Skeletal muscle tissue (tissue), 4 donors: ENCODE measurements around the gene MS4A4A. TPM values are rescaled to one million over a fixed set of nuclear protein-coding genes. Genes with fewer than 3 reads are reported as not detected.

Experiments used
- H3K27ac ChIP-seq: one replicate; pipeline ENCODE4 v1.7.0; 2013; ENCODE audit warnings: mild to moderate bottlenecking, low read depth, low read length, inconsistent platforms
- H3K27me3 ChIP-seq, 3 donors: one replicate each; pipeline ENCODE4 v1.7.0; 2013; ENCODE audit warnings: low read length in 3 of 3; ENCODE audit not compliant: control insufficient read depth in 3 of 3, insufficient read depth in 3 of 3
- H3K36me3 ChIP-seq, 3 donors: one replicate each; pipeline ENCODE4 v1.7.0; 2013; ENCODE audit warnings: low read length in 3 of 3; ENCODE audit not compliant: control insufficient read depth in 3 of 3, insufficient read depth in 3 of 3
- H3K4me1 ChIP-seq, 3 donors: one replicate each; pipeline ENCODE4 v1.7.0; 2013; ENCODE audit warnings: low read length in 3 of 3, mild to moderate bottlenecking in 3 of 3; ENCODE audit not compliant: control insufficient read depth in 3 of 3, insufficient read depth in 3 of 3
- H3K4me3 ChIP-seq, 3 donors: one replicate each; pipeline ENCODE4 v1.7.0; 2013; ENCODE audit warnings: low read length in 3 of 3
- H3K9ac ChIP-seq, 3 donors: one replicate each; pipeline ENCODE4 v1.7.0; 2013; ENCODE audit warnings: low read length in 3 of 3, mild to moderate bottlenecking in 3 of 3, moderate library complexity in 2 of 3, low read depth in 1 of 3
- H3K9me3 ChIP-seq, 3 donors: one replicate each; pipeline ENCODE4 v1.7.0; 2013; ENCODE audit warnings: low read length in 3 of 3; ENCODE audit not compliant: control insufficient read depth in 3 of 3
- total RNA-seq: library from RNA; depleted of rRNA; stranded (reverse); fragments of >200 nt; gene quantifications from one replicate; pipeline ENCODE4 v1.2.3, GENCODE V29; 2014
- donor health status: Osteomylitis.

MS4A4A gene
- total RNA-seq, result 11.5 TPM

DNA sequence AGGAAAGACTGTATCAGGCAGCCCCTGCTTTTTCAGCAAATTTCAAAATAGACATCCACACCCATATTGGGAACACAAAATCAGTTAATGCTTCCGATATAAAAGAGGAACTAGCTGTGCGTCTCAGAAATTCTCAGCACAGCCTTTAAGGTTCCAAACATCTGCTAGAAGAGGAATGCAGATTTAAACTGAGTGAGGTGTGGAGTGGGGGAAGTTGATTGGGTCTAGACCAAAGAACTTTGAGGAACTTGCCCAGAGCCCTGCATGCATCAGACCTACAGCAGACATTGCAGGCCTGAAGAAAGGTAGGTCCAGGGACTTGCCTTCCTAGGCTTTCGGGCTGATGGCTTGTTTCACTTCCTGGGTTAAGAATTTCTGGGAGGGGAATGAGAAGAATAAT is at the start of gene MS4A4A:
TSS of gene MS4A4A (plus strand) at position 255 of the 400 bp plus-strand sequence. CDS start at position 265, 10 bp downstream.
- Histone ChIP-seq H3K9me3 (no peaks in the 10 kb centered on the region), H3K4me3 (peak within 1 kb of the TSS in 1 of 3 donors; percentile 24), H3K9ac (no peak within 1 kb of the TSS), H3K27me3 (no peaks in the 10 kb centered on the region), H3K36me3 (no peaks in the 10 kb centered on the region), H3K4me1 (no peaks in the 10 kb centered on the region), H3K27ac (peak within 1 kb of the TSS; percentile 28)

DNA sequence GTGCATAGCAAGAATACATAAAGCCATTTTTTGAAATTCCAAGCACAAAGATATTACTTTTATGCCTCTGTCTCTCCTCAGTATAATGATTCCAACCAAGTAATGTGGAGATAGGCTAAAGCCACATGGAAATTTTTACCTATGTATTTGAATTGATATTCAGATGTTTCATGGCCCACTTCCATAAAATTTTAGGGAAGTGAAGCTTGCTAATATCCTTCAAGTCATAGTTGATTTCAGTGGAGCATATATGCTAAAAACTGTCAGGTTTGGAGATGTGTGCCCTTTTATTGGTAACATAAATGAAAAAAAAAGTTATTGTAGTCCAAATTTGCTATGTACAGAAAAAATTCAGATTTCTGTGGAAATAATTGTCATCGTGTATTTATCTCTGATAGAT is 49.8 kb upstream of the MS4A4A start:
- Histone ChIP-seq H3K27ac (no peak overlapping the region), H3K9me3 (no peaks in the 10 kb centered on the region), H3K4me3 (no peak overlapping the region), H3K9ac (no peak overlapping the region), H3K36me3 (no peaks in the 10 kb centered on the region), H3K27me3 (no peaks in the 10 kb centered on the region), H3K4me1 (no peaks in the 10 kb centered on the region)

DNA sequence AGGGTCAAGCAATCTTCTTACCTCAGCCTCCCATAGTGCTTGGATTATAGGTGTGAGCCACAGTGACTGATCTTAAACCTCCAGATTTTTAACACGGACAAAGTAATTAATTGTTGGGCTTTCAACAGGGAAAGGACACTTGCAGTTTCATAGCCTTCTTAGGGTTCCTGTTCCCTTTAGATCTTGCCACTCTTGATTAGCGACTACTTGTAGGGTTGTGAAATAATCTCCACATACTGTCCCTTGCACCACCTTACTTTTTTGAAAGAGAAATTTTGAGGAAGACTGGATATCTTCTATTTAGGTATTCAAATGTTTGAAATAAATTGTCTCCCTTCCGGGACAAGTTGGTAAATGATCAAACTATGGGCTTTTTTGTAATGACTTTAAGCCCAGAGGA is 45.1 kb upstream of the MS4A4A start:
- H3K27ac ChIP-seq, result no peak overlapping the region
- H3K4me3 ChIP-seq, result no peak overlapping the region
- H3K36me3 ChIP-seq, result no peaks in the 10 kb centered on the region
- H3K4me1 ChIP-seq, result no peaks in the 10 kb centered on the region
- H3K9ac ChIP-seq, result no peak overlapping the region
- H3K27me3 ChIP-seq, result no peaks in the 10 kb centered on the region
- H3K9me3 ChIP-seq, result no peaks in the 10 kb centered on the region

DNA sequence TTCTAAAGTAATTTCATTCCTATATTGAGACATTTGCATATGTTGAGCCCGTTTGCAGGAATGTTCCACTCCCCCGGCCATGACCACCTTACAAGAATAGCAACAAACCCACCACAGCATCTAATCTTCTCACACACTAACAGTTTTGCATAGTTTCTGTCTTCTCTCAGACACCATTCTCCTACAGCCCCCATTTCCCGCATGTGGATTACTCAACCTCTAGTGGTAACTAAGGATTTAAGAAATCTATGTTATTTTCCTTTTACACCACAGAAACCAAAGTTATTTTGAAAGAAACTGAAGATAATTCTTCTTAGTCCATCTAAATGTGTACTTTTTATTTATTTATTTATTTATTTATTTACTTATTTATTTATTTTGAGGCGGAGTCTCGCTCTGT is 39.8 kb upstream of the MS4A4A start:
- Histone ChIP-seq H3K4me3 (no peak overlapping the region), H3K4me1 (no peaks in the 10 kb centered on the region), H3K36me3 (no peaks in the 10 kb centered on the region), H3K9ac (no peak overlapping the region), H3K27me3 (no peaks in the 10 kb centered on the region), H3K9me3 (no peaks in the 10 kb centered on the region), H3K27ac (no peak overlapping the region)

DNA sequence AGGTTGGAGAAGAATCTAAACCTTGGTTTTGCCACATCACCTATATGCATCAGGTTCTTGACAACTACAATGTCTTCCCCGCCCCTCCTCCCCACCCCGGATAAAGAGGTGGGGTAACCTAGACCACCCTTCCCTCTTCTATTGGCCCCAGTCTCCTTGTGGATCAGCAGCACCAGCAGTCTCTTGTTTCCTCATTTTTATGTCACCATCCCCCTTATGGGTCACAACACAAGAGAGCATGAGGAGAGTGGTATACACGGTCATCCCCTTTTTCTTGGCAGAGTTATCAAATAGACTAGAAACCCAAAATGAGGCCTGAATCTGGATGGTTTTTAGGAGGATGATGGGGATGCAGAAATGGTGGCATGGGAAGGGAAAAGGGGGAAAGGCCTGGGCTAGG is 38.7 kb upstream of the MS4A4A start:
- no peaks in the 10 kb centered on the region for H3K4me1 ChIP-seq
- no peaks in the 10 kb centered on the region for H3K27me3 ChIP-seq
- no peaks in the 10 kb centered on the region for H3K9me3 ChIP-seq
- peak overlapping the region; percentile 7 for H3K27ac ChIP-seq
- H3K4me3 ChIP-seq, result no peak overlapping the region
- H3K9ac ChIP-seq, result no peak overlapping the region
- no peaks in the 10 kb centered on the region for H3K36me3 ChIP-seq

DNA sequence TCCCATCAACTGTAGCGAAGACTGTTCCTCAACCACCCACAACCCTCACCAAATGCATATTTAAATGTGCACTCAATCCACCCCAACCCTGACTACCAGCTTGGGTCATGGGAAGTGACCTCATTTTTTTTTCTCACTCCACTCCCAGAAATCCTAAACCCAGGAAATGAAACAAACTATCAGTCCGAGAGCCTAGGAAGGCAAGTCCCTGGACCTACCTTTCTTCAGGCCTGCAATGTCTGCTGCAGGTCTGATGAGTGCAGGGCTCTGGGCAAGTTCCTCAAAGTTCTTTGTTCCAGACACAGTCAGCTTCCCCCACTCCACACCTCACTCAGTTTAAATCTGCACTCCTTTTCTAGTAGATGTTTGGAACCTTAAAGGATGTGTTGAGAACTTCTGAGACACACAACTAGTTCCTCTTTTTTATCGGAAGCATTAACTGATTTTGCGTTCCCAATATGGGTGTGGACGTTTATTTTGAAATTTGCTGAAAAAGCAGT is 37.7 kb upstream of the MS4A4A start, which contains the start of gene MS4A4E:
TSS of gene MS4A4E (minus strand) at position 398 of the 500 bp plus-strand sequence. CDS start 13,082 bp downstream, outside the sequence.
- Histone ChIP-seq H3K9ac (no peak within 1 kb of the TSS), H3K36me3 (no peaks in the 10 kb centered on the region), H3K27me3 (no peaks in the 10 kb centered on the region), H3K4me3 (peak within 1 kb of the TSS in 1 of 3 donors; percentile 30), H3K9me3 (no peaks in the 10 kb centered on the region), H3K27ac (peak within 1 kb of the TSS; percentile 7), H3K4me1 (no peaks in the 10 kb centered on the region)

DNA sequence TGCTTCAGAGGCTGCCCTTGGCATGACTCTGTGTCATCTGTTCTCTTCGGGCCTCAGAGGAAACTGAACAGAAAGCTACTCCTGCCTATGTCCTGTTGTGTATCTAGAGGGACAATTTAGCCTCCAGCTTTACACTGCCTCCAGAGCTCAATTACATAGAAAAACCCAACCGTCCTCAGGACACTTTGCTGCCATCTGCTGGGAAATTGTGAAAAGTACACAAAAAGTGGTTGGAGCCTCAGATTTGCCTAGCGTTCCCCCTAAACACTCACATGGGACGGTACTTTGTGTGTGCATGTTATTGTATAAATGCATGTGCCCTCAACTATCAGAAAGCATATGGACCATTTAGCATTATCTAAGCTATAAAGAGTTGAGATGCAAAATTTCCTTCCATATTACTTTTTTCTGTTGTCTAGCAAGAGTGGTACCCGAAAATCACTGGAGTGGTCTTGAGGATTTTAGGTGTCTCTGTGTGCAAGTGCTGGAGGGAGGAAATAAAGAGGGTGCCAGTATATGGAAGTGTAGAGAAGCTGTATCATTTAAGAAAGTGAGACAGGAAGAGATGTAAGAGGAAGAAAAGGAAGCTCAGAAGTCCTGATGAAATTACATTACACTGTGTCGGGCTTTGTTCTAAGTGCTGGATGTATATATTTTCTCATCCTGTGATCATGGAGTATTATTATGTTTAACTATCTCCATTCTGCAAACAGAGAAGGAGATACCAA is 28.8 kb upstream of the MS4A4A start:
- Histone ChIP-seq H3K27ac (no peak overlapping the region), H3K27me3 (no peaks in the 10 kb centered on the region), H3K9ac (no peak overlapping the region), H3K4me3 (no peak overlapping the region), H3K4me1 (no peaks in the 10 kb centered on the region), H3K9me3 (peaks cover 0 to 7% (median 2%) of the 10 kb centered on the region in 3 donors), H3K36me3 (no peaks in the 10 kb centered on the region)

DNA sequence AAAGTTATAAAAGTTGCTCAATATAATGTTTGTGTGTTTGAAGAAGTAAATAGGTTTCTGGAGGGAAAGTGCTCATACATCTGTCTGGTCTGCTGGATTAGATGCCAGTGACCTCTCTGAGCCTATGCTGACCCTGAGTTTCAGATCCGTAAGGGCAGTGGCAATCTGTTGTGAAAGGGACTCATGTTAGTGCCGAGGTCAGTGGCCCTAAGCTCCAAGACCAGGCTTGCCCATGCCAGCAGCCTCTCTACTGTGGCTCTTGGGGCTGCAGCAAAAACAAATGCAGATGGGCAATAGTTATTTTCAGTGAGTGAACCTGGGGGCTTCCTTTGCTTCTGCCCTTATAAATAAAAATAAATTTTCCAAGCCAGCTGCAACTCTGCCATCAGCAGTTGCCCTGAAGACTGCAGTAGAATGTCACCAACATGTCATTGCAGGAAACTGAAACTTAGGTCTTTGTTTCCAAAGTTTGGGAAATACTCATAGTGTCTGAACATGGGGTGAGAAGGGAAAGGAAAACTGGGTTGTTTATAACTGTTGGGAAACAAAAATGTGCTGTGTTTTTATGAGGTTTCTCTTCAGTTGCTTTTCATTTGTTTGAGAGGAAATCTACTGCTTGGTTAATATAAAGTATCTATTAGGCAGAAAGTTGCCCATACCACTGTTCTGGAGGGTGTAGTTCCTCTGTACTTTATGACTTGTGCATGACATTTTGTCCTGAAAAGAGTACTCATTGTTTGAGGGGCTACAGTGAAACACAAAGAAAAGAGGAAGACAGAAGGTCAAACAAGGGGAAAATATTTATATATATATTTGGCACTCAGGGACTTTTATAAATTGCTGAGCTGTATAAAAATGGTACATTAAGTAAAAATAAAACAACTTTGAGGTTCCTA is 28.0 kb upstream of the MS4A4A start:
- Histone ChIP-seq H3K9me3 (peaks cover 0 to 7% (median 2%) of the 10 kb centered on the region in 3 donors), H3K27ac (peak overlapping the region; percentile 30), H3K27me3 (no peaks in the 10 kb centered on the region), H3K9ac (no peak overlapping the region), H3K4me1 (no peaks in the 10 kb centered on the region), H3K36me3 (no peaks in the 10 kb centered on the region), H3K4me3 (no peak overlapping the region)

DNA sequence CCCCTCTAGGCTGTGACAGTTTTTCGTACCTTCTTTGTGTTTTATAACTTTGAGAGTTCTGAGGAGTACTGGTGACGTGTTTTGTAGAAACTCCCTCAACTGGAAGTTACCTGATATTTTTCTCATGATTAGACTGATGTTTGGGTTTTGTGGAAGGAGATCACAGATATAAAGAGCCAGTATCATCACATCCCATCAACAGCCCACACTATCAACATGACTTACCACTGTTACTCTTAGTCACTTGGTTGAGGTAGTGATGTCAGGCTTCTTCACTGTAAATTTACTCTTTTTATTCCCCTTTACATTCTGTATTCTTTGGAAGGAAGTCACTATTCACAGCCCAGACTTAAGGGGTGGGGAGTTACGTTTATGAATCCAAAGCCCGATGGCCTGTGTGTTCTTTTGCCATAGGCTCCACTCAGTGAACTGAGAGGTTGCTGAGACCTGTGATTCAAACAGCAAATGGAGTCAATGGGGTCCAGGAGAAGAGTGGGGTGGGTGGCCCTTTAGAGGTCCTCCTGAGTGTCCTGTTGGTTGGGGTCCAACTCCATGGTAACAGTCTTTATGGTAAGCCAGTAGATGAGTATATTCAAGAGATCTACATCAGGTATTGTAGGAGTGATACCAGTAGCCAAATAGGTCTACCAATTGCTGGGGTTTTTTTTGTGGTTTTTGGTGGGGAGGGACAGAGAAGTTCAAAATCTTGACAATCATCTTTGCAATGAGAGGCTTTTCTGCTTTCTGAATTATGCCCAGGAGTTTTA is 22.3 kb upstream of the MS4A4A start:
- no peak overlapping the region for H3K4me3 ChIP-seq
- H3K36me3 ChIP-seq, result no peaks in the 10 kb centered on the region
- no peaks in the 10 kb centered on the region for H3K4me1 ChIP-seq
- no peaks in the 10 kb centered on the region for H3K27me3 ChIP-seq
- peaks cover 0 to 7% (median 2%) of the 10 kb centered on the region in 3 donors for H3K9me3 ChIP-seq
- no peak overlapping the region for H3K27ac ChIP-seq
- no peak overlapping the region for H3K9ac ChIP-seq
